HUES64 (cell line): Measurements from ENCODE around the gene ISL2.

Source experiments
- H3K27ac ChIP-seq: 2 replicates; pipeline ENCODE4 v1.7.0; 2013; ENCODE audit warnings: low read depth, low read length, inconsistent platforms
- H3K27me3 ChIP-seq: 2 replicates; pipeline ENCODE4 v1.6.1; 2013; ENCODE audit warnings: mild to moderate bottlenecking, low read length; ENCODE audit not compliant: insufficient read depth
- H3K36me3 ChIP-seq: 2 replicates; pipeline ENCODE4 v1.6.1; 2013; ENCODE audit warnings: mild to moderate bottlenecking, low read length; ENCODE audit not compliant: insufficient read depth
- H3K4me1 ChIP-seq: 2 replicates; pipeline ENCODE4 v1.6.1; 2013; ENCODE audit warnings: mild to moderate bottlenecking, low read length, moderate library complexity; ENCODE audit not compliant: insufficient read depth
- H3K4me3 ChIP-seq: 2 replicates; pipeline ENCODE4 v1.5.1; 2013; ENCODE audit warnings: mild to moderate bottlenecking, low read length, moderate library complexity
- H3K9ac ChIP-seq: 2 replicates; pipeline ENCODE4 v1.6.1; 2013; ENCODE audit warnings: mild to moderate bottlenecking, low read depth, low read length
- H3K9me3 ChIP-seq: 2 replicates; pipeline ENCODE4 v1.6.1; 2013; ENCODE audit warnings: low read depth, low read length; ENCODE audit not compliant: insufficient read depth
- WGBS: fragments of 150-250, 120-280 bp; methylation state at CpG from one replicate; pipeline ENCODE4 v1.1.7; 2013; ENCODE audit warnings: missing lambda C conversion rate; 5-methylcytosine and 5-hydroxymethylcytosine counted together

Gene ISL2

DNA sequence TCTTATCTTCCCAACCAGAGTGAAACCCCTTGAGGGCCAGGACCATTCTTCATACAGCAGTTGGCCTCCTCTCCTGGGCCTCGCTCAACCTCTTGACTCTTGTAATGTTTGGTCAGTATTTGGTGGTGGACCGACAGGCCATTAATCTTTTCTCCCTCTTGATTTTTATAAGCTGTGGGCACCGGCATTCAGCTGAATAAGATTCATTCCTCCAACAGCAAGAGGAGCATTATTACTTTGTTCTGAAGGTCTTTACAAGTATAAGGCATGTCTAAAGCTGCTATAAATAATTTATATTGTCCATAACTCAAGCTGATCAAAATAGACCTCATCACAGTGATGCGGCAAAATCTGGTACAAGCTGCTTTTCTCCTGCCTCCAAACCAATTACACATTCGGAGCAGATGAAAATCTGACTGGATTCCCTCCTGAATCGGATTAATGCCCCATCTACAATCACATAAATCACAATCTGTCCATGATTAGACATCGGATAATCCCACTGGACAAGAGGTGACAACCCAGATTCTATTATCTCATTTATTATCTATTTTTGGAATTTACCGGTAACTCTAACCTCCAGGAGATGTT lies 8.4 kb upstream of the ISL2 start:
- Histone ChIP-seq H3K27ac (no peak overlapping the region), H3K9me3 (no peaks in the 10 kb centered on the region), H3K4me3 (no peak overlapping the region), H3K4me1 (no peaks in the 10 kb centered on the region), H3K27me3 (peaks cover 1% of the 10 kb centered on the region; the same call in 1 of the 2 replicates), H3K36me3 (no peaks in the 10 kb centered on the region), H3K9ac (no peak overlapping the region)
- 95% methylated on average over 7 of the region's 8 CpGs for WGBS

- Histone ChIP-seq H3K27ac (no peak overlapping the region), H3K9me3 (no peaks in the 10 kb centered on the region), H3K9ac (no peak overlapping the region), H3K27me3 (peaks cover 6% of the 10 kb centered on the region; the same call in 1 of the 2 replicates), H3K36me3 (no peaks in the 10 kb centered on the region), H3K4me1 (0 out of 2 replicates have a peak, but pooled peaks cover under 1% of the 10 kb centered on the region), H3K4me3 (no peak overlapping the region)
- WGBS, result 89% methylated on average over 4 of the region's 4 CpGs
These were observed 7.6 kb upstream of the ISL2 start for GRCh38 chr15:76328958-76329357.

- WGBS, result 75% methylated on average over 7 of the region's 7 CpGs
- H3K4me3 ChIP-seq, result no peak overlapping the region
- H3K9me3 ChIP-seq, result no peaks in the 10 kb centered on the region
- 0 out of 2 replicates have a peak, but pooled peaks cover 3% of the 10 kb centered on the region for H3K4me1 ChIP-seq
- H3K9ac ChIP-seq, result no peak overlapping the region
- no peaks in the 10 kb centered on the region for H3K36me3 ChIP-seq
- H3K27me3 ChIP-seq, result peaks cover 18% of the 10 kb centered on the region
- H3K27ac ChIP-seq, result no peak overlapping the region
These were observed 6.4 kb upstream of the ISL2 start for GRCh38 chr15:76330080-76330680.

- 96% methylated on average over 1 of the region's 1 CpG for WGBS
These were observed 3.8 kb upstream of the ISL2 start for GRCh38 chr15:76332796-76333195.

DNA sequence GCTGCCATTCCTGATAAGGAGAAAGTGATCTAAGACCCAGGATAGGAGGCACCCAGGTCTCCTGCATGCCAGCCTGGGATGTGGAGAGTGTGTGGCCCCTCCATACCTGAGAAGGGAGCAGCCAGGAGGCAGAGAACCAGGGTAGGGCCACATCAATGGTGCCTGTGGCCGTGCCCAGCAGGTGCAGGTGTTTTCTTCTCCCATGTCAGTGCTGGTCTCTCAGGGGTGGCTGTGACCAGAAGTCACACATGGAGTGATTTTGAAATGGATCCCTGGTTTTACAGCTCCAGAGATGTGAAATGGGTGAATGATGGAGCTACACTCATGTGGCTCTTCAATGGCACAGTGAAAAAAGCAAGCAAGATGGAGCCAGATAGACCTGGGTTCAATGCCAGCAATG lies 3.3 kb upstream of the ISL2 start:
- Histone ChIP-seq H3K4me1 (0 out of 2 replicates have a peak, but pooled peaks cover 3% of the 10 kb centered on the region), H3K9ac (no peak overlapping the region), H3K36me3 (no peaks in the 10 kb centered on the region), H3K4me3 (no peak overlapping the region), H3K27me3 (peaks cover 49% of the 10 kb centered on the region), H3K9me3 (no peaks in the 10 kb centered on the region), H3K27ac (no peak overlapping the region)
- WGBS, result 91% methylated on average over 1 of the region's 1 CpG

More at GRCh38 chr15:76332796-76333195, 3.8 kb upstream of the ISL2 start:
- no peaks in the 10 kb centered on the region for H3K9me3 ChIP-seq
- 0 out of 2 replicates have a peak, but pooled peaks cover 3% of the 10 kb centered on the region for H3K4me1 ChIP-seq
- H3K4me3 ChIP-seq, result no peak overlapping the region
- no peak overlapping the region for H3K9ac ChIP-seq
- peaks cover 44% of the 10 kb centered on the region for H3K27me3 ChIP-seq
- no peak overlapping the region for H3K27ac ChIP-seq
- H3K36me3 ChIP-seq, result no peaks in the 10 kb centered on the region

DNA sequence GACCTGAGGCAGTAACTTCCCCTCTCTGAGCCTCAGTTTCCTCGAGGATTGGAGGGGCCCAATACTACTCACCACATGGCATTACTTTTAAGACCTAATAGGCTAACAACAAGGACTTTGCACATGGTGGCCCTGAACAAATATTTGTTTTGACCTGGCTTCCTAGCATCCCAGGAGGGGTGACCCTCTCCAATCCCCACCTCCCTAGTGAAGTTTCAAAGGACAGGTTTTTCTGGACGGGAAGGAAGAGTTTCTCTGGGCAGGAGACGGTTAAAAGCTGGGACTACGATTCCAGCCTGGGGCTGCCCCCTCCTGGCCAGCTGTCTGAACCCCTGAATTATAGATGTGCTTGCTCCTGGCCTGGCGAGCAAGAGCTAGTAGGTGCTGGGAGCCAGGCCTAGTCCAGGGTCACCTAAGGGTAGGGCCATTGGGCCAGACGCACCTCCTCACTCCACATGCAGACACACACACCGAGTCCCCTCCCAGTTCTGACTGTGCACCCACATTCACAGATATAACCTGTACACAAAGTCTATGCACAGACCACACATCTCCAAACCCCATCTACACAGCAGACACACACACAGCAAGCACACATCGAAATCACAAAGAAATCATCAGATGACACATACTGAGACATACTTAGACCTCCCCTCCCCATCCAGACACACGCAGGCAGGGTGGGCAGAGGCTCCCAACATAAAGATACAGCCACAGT lies 2.7 kb upstream of the ISL2 start:
- Histone ChIP-seq H3K9ac (no peak overlapping the region), H3K4me3 (no peak overlapping the region), H3K36me3 (no peaks in the 10 kb centered on the region), H3K9me3 (no peaks in the 10 kb centered on the region), H3K27me3 (peaks cover 55% of the 10 kb centered on the region), H3K4me1 (0 out of 2 replicates have a peak, but pooled peaks cover 3% of the 10 kb centered on the region), H3K27ac (no peak overlapping the region)
- 44% methylated on average over 9 of the region's 9 CpGs for WGBS

GRCh38 chr15:76334438-76335306 lies 1.9 kb upstream of the ISL2 start:
- H3K9ac ChIP-seq, result no peak overlapping the region; the same call in 1 of the 2 replicates
- H3K4me3 ChIP-seq, result peak overlapping the region; percentile 61
- H3K9me3 ChIP-seq, result no peaks in the 10 kb centered on the region
- 27% methylated on average over 44 of the region's 44 CpGs for WGBS
- peaks cover 63% of the 10 kb centered on the region for H3K27me3 ChIP-seq
- no peak overlapping the region for H3K27ac ChIP-seq
- H3K4me1 ChIP-seq, result peaks cover 5% of the 10 kb centered on the region; the same call in 1 of the 2 replicates
- no peaks in the 10 kb centered on the region for H3K36me3 ChIP-seq

DNA sequence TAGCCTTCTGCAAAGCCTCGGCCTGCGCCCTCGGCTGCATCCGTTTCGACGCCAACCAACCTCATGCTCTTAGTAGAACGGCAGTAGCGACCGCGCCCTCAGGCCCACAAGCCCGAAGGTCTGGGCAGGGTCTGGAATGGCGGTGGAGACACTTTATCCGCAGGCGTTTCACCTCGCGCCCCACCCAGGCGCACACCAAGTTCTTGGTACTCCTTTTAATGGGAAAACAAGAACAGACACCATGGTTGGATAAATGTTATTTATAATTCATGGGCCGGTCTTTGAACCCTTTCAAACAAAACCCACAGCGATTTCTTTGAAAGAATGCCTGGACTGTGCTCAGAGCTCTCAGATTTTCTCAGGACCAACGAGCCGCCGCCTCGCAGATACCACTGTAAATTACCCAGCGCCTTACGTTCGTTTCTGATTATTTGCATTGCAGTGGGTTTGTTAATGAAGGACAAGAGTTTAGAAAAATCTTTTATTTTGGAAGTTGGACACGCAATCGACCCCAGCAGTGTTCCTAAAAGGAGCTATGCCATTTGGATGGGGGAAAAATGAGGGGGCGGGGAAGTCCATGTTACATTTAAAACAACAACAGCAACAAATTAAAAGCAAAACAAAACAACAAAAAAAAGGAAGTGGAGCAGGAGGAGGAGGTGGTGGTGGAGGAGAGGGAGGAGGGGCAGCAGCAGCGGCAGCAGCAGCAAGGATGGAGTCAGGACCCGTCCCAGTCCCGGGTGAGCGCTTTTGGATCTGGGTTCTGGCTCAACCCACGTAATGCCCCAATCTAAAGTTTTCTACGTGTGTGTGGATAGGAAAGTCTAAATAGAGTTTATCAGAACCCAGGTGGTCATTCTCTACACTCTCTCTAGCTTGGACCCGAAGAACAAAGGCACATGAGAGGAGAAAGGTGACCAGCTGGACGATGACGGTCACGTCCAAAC lies 993 bp upstream of the ISL2 start:
- 1% methylated on average over 38 of the region's 39 CpGs for WGBS
- Histone ChIP-seq H3K9me3 (no peaks in the 10 kb centered on the region), H3K27me3 (peaks cover 72% of the 10 kb centered on the region), H3K4me3 (peak overlapping the region; percentile 61), H3K4me1 (peaks cover 6% of the 10 kb centered on the region; the same call in 1 of the 2 replicates), H3K27ac (peak overlapping the region; percentile 32; the same call in 1 of the 2 replicates), H3K9ac (peak overlapping the region; percentile 66), H3K36me3 (no peaks in the 10 kb centered on the region)

DNA sequence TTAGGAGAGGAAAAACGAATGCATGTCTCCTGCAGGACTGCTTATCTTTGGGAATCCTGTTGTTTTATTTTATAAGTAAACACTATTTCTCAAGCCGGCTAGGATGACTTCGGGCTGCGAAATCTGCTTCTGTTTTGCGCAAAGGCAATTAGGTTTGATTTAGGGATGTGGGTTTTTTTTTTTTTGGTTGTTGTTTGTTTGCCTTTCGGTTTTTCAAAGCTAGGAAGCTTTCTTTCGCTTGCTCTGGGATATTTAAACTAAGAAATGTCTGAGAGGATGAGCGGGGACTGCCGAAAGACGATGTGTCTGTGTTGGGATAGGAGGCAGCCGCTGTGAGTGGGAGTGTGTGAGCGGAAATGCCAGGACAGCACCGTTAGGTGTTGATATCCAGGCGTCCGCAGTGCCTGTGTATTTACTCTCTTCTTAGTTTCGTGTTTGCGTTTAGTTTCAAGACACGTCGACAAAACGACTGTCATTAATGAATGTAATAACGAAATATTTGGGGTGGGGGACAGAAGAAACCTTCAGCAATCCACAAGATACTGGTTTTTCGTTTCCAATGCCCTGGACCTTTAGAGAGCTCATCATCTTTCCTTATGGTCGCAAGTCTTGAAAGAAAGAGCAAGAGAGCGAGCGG lies 604 bp downstream of the ISL2 start:
- Histone ChIP-seq H3K4me1 (peaks cover 6% of the 10 kb centered on the region; the same call in 1 of the 2 replicates), H3K4me3 (peak overlapping the region; percentile 33), H3K27ac (no peak overlapping the region)

More for the DNA sequence above, 604 bp downstream of the ISL2 start:
- 3% methylated on average over 25 of the region's 25 CpGs for WGBS
- Histone ChIP-seq H3K27me3 (peaks cover 88% of the 10 kb centered on the region), H3K36me3 (no peaks in the 10 kb centered on the region), H3K9me3 (0 out of 2 replicates have a peak, but pooled peaks cover 2% of the 10 kb centered on the region), H3K9ac (no peak overlapping the region)
